ENCODE measurements around the gene PRIMPOL. TPM values are rescaled to one million over a fixed set of nuclear protein-coding genes. Genes with fewer than 3 reads are reported as not detected.
A peak's percentile ranks its signal among the peaks of the same experiment; 100 is the strongest.

Gene PRIMPOL
- total and polyA plus RNA-seq, 9 of the 15 experiments (the other 6 are each of a cell fraction or from before 2014, with no cell fraction given) = 11.0 to 32.0 (median 16.1) TPM

DNA sequence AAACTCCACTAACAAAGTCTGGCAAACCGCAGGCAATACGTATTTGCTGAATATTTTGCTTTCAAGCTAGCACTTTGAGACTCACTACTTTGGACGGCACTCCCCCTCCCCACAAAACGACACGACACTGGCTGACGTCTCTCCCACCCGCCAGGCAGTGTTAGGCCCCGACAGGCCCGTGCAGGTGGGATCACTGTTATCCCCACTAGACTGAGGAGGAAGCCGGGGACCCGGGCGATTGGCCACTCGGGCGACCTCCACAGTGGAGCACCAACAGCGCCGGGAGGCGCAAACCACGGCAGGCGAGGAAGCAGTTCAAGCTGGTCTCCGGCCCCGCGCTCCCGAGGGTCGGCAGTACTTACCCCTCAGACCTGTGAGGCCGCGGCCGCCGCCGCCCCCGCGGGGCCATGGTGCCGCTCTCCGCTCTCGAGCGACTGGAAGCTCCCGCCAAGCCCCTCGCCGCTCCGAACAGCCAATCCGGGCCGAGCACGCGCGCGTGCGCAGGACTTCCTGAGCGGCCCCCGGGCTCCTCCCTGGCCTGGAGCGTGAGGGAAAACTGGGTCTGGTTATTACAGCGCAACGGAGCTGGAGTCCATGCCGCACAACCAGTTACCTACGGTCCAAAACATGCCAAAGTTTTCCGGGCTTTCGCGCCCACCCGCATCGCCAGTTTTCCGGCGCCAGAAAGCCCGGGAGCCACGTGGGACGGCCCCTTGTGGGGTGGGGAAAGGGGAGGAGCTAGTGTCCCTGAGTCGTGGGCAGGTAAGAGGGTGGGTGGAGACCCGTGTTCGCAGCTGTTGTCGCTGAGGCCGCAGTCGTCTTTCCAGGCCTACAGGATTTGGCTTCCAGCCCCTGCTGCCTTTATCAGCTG lies 84.4 kb downstream of the PRIMPOL start, which contains the start of gene CENPU (continued):
- TF ChIP-seq, protein P1, sequence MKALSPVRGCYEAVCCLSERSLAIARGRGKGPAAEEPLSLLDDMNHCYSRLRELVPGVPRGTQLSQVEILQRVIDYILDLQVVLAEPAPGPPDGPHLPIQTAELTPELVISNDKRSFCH (CRISPR knock-in tag; IDR thresholded peaks at IDR 0.05) = no peak
- TF ChIP-seq, protein P1 (tag; IDR thresholded peaks at IDR 0.05) = peak; percentile 78
- TF ChIP-seq RBM34 (IDR thresholded peaks at IDR 0.05; ENCODE audit: borderline replicate concordance, insufficient read depth, low read length) = no peak
- no peak for TF ChIP-seq ZNF507 (tag; conservative IDR thresholded peaks at IDR 0.05)
- peak; percentile 46 for TF ChIP-seq PHF20 (IDR thresholded peaks at IDR 0.05; ENCODE audit: partially characterized antibody)
- TF ChIP-seq, protein P2, sequence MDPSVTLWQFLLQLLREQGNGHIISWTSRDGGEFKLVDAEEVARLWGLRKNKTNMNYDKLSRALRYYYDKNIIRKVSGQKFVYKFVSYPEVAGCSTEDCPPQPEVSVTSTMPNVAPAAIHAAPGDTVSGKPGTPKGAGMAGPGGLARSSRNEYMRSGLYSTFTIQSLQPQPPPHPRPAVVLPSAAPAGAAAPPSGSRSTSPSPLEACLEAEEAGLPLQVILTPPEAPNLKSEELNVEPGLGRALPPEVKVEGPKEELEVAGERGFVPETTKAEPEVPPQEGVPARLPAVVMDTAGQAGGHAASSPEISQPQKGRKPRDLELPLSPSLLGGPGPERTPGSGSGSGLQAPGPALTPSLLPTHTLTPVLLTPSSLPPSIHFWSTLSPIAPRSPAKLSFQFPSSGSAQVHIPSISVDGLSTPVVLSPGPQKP (CRISPR knock-in tag; IDR thresholded peaks at IDR 0.05) = no peak
- 0 out of 2 replicates have a peak, but pooled peaks have one; percentile 32 for TF ChIP-seq ZNF316 (IDR thresholded peaks at IDR 0.05)
- TF ChIP-seq GABPB2 (CRISPR knock-in tag; conservative IDR thresholded peaks at IDR 0.05) = no peak
- TF ChIP-seq ZNF184 (CRISPR knock-in tag; IDR thresholded peaks at IDR 0.05) = no peak
- TF ChIP-seq NR1H2 (CRISPR knock-in tag; IDR thresholded peaks at IDR 0.05) = no peak
- no peak for TF ChIP-seq ZNF75A (CRISPR knock-in tag; IDR thresholded peaks at IDR 0.05)
- TF ChIP-seq GATAD2B (IDR thresholded peaks at IDR 0.05; ENCODE audit: borderline replicate concordance) = peak; percentile 83; the same call in 1 of the 2 replicates
- TF ChIP-seq ATF7 (IDR thresholded peaks at IDR 0.05) = peak; percentile 90
- TF ChIP-seq, protein P3, sequence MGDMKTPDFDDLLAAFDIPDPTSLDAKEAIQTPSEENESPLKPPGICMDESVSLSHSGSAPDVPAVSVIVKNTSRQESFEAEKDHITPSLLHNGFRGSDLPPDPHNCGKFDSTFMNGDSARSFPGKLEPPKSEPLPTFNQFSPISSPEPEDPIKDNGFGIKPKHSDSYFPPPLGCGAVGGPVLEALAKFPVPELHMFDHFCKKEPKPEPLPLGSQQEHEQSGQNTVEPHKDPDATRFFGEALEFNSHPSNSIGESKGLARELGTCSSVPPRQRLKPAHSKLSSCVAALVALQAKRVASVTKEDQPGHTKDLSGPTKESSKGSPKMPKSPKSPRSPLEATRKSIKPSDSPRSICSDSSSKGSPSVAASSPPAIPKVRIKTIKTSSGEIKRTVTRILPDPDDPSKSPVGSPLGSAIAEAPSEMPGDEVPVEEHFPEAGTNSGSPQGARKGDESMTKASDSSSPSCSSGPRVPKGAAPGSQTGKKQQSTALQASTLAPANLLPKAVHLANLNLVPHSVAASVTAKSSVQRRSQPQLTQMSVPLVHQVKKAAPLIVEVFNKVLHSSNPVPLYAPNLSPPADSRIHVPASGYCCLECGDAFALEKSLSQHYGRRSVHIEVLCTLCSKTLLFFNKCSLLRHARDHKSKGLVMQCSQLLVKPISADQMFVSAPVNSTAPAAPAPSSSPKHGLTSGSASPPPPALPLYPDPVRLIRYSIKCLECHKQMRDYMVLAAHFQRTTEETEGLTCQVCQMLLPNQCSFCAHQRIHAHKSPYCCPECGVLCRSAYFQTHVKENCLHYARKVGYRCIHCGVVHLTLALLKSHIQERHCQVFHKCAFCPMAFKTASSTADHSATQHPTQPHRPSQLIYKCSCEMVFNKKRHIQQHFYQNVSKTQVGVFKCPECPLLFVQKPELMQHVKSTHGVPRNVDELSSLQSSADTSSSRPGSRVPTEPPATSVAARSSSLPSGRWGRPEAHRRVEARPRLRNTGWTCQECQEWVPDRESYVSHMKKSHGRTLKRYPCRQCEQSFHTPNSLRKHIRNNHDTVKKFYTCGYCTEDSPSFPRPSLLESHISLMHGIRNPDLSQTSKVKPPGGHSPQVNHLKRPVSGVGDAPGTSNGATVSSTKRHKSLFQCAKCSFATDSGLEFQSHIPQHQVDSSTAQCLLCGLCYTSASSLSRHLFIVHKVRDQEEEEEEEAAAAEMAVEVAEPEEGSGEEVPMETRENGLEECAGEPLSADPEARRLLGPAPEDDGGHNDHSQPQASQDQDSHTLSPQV (IDR thresholded peaks at IDR 0.05) = 0 out of 2 replicates have a peak, but pooled peaks have one; percentile 17
- TF ChIP-seq DNMT1 (IDR thresholded peaks at IDR 0.05) = no peak
- TF ChIP-seq, protein P4, sequence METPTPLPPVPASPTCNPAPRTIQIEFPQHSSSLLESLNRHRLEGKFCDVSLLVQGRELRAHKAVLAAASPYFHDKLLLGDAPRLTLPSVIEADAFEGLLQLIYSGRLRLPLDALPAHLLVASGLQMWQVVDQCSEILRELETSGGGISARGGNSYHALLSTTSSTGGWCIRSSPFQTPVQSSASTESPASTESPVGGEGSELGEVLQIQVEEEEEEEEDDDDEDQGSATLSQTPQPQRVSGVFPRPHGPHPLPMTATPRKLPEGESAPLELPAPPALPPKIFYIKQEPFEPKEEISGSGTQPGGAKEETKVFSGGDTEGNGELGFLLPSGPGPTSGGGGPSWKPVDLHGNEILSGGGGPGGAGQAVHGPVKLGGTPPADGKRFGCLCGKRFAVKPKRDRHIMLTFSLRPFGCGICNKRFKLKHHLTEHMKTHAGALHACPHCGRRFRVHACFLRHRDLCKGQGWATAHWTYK (CRISPR knock-in tag; IDR thresholded peaks at IDR 0.05) = no peak; the same call in 1 of the 2 replicates
- no peak for TF ChIP-seq BRD4 (IDR thresholded peaks at IDR 0.05)
- TF ChIP-seq SIRT6 (IDR thresholded peaks at IDR 0.05; ENCODE audit: low read depth, low read length) = no peak
- no peak for TF ChIP-seq ZNF165 (CRISPR knock-in tag; IDR thresholded peaks at IDR 0.05; ENCODE audit: borderline replicate concordance)
- TF ChIP-seq TCF3 (CRISPR knock-in tag; IDR thresholded peaks at IDR 0.05) = peak; percentile 42; the same call in 1 of the 2 replicates
- TF ChIP-seq IFI16 (CRISPR knock-in tag; IDR thresholded peaks at IDR 0.05) = no peak
- no peak for TF ChIP-seq TAF15 (IDR thresholded peaks at IDR 0.05; ENCODE audit: low read depth, low read length)
- peak; percentile 66 for TF ChIP-seq ETV1 (tag; conservative IDR thresholded peaks at IDR 0.05; ENCODE audit: low read depth)

All from K562 (cell line).